HG02884 (cell line): ENCODE data around the gene BCL11A.

Experiments used
- ATAC-seq: cut with Tn5 transposase; IDR thresholded peaks from one replicate; pipeline ENCODE4 v1.9.1; 2021; ENCODE audit warnings: mild to moderate bottlenecking, moderate library complexity; ENCODE audit not compliant: unreplicated experiment

The BCL11A gene

DNA sequence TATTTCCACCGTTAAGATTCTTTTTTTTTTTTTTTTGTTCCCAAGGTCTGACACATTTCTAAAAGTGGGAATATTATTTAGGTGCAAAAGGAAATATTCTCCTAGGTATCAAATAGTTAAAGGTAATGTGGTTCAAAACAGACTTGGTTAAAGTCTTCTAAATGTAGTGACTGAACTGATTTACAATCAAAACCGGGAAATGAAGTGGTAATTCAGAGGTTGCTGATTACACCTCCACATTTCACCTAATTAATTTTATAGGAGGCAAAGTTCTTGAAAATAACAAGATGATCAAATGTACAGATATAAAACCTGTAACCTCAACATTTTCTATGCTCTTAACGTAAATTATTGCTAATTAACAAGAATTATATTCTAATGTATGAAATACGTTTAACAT lies 5.1 kb downstream of the BCL11A start:
- ATAC-seq = no peak

GRCh38 chr2:60547841-60548240 lies 5.6 kb downstream of the BCL11A start:
- ATAC-seq = no peak

DNA sequence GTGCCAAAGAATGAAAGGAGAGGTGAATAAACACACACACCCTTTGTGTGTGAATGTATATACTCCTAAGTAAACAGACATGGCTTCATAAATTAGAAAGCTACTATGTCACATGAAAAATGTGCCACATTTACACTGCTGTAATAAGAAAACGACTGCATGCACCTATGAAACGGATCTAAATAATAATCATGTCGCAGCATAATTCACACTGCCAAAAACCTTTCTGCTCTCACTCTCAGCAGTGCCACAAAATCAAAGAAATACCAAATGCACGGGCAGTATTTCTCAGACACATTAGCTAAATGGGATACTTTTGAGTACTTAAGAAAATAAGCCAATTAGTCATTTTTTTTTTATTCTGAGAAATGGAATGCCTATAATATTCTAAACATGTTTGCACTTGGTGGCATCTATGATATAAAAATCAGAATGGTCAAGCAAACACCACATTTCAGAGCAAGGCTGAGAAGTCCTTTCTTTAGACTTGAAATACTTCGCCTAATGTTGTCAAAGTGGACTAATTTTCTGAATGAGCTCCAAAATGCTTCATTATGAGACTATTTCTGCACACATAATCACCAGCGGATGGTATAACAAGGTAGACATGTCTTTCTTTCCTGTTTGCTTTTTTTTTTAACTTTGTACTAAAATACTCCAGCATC lies 6.6 kb downstream of the BCL11A start:
- no peak for ATAC-seq

- peak; percentile 40 for ATAC-seq
These were observed 8.4 kb downstream of the BCL11A start for GRCh38 chr2:60544954-60545560.

- no peak for ATAC-seq
These were observed 9.4 kb downstream of the BCL11A start for GRCh38 chr2:60544062-60544461.

GRCh38 chr2:60541056-60541651 lies 12.3 kb downstream of the BCL11A start:
- no peak for ATAC-seq

- ATAC-seq = no peak
These were observed 13.4 kb downstream of the BCL11A start for GRCh38 chr2:60540074-60540473.

GRCh38 chr2:60539140-60539539 lies 14.3 kb downstream of the BCL11A start:
- no peak for ATAC-seq

GRCh38 chr2:60538101-60538500 lies 15.4 kb downstream of the BCL11A start:
- no peak for ATAC-seq

GRCh38 chr2:60536746-60537145 lies 16.7 kb downstream of the BCL11A start:
- no peak for ATAC-seq

DNA sequence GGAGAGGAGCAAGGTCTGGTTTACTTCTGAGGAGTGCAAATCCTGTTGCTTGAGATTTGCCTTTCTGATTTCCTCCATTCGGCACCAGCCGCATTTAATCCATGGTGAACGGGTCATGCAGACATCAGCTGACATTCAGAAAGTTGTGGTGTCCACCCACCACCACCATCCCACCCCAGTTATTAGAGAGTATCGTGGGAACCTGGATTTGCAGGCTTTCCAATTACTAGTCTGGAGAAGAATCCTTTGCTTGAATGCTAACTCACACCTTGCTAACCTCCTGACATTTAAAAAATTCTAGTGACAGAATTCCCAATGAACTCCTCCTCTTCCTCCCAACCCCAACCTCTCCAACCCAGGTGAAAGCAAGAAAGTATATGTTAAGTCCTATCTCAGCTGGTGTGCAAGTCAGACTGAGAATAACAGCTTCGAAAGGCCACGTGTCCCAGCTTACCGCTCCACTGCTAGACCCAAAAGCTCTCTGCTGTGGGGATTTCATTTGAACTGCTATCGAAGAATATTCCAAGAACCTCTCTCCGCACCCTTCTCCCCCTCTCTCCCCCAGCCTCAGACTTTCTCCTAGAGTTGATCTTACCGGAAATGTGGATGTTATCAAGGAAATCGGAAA lies 17.7 kb downstream of the BCL11A start:
- peak; percentile 89 for ATAC-seq

DNA sequence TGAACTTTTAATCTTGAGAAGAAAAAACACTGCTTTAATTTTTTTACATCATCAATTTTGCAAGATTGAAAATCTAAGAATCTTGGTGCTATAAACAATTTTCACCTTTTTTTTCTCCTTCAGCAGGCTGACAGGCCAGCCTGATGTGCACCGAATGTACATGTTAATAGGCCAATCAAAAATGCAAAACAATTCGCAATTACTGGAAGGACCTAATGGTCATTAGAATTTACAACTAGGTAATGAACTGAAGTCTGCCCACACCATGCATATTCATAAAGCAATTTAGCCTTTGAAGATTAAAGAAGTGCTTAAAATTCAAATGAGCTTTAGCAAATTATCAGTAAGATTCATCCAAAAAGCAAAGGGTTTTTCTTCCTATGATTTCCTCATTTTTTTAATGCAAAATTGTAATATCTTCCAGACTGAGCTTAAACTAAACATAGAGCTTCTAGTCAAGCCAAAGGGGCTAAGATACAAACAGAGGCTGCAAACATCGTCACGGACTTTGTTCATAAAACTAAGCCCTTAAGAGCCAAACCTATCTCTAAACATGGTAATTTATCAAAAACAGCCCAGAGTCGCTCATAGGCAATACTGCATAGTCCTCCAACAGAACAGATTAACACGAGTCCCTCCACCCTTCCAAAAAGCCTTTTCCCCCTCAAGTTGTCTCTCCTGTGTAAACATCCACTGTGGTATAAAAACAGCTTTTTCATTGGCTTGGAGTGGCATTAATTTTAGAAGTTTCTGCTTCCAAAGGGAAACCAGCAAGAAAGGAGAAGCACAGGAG lies 18.4 kb downstream of the BCL11A start:
- no peak for ATAC-seq

DNA sequence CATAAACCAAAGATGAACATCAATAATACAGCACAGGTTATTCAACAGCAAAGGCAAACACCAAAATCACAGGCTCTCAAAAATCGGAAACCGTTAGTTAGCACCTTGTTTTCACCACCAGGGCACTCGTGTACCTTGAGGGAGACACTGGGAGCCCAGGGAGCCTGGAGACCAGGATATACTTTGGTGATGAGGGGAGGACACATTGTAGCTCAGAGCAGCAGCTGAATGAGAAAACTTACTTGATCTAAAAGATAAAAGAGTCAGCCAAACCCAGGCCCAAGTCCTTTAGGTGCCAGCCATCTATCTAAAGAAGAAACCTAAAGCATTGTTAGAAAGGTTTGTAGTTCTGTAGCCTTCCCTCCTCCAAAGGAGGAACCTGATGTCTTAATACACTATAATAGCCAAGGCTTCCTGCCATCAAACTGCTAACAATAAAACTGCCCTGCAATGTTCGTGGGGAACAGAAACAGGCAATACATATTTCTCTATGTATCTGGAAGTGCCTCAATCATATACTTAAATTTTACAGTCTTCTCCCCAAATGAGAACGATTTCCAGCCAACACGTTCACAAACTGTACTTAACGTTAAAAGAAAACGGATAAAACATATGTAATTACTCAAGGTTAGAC lies 19.3 kb downstream of the BCL11A start:
- ATAC-seq = no peak

DNA sequence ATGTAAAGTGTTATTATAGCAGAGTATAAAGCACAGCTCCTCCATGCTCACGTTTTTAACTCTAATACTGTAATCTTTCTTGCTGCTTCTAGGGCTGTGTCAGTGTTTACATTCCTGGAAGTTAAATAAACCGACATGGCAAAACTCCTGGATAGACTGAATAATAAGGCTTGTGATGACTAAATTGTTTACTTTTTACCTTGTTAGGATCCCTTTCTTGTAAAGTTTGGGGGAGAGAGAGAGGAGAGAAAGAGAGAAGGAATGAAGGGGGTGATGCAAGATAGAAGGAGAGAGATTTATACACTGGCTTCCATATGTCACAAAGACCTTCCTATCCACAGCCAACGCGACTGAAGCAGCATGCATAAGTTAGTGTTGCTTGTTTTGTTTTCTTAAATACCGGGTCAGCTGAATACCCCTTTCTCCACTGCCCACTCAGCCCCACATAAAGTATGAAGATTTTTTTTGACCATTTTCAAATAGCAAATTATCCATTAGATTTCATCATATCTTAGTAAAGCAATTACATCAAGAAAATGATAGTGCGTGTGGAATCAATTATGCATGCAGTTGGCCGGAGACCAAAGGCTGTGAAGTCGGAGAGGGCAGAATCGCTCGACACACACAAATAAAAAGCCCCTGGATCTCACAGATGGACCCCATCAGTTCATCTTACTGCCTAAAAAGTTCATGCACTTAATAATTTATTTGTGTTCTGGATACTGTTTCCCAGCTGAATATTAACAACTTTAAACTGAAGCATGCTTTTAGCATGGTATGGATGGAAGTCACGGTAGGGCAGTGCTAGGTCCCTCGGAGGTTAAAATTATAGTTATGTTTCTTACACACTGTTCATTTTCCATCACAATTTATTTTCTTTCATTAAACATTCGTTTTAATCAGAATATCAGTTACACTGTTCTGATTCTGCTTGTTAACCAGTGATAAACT lies 20.1 kb downstream of the BCL11A start:
- no peak for ATAC-seq

GRCh38 chr2:60532421-60532820 lies 21.0 kb downstream of the BCL11A start:
- ATAC-seq = no peak

- ATAC-seq = no peak
These were observed 21.7 kb downstream of the BCL11A start for GRCh38 chr2:60531701-60532133.

DNA sequence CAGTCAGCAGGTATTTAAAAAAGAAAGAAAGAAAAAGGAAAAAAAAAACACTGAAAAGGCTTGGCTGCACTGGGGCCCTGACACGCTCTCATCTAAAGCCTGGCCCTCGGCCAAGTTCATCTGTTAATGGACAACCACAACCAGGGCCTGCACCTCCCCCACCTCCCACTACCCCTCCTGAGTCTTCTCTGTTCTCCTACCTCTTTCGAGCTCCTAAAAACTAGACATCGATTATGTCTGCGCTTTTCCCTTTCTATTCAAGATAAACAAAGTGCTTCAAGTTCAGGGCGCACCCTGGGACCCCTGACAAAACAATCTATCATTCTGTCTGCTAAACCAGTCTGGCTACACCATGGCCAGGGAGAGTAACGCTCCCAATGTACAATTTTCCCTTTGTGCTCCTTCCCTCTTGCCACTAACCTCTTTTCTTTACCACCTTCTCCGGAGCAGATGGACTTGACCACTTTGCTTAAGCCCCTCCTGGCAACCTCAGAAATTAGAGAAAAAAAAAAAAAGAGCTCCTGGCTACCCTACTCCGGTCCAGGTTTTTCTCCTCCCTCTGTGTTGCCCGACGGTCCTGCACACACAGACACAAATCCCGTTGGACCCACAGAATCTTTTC lies 22.7 kb downstream of the BCL11A start:
- peak; percentile 66 for ATAC-seq

- ATAC-seq = no peak
These were observed 23.4 kb downstream of the BCL11A start for GRCh38 chr2:60529785-60530627.
